GM21737 (cell line): Measurements from ENCODE around the gene HECTD2.
"Not testable (repeated sequence)": the region's sequence is repeated elsewhere in the genome, so short reads cannot be mapped to it uniquely, and the experiment has no call there.

Source experiments
- ATAC-seq: cut with Tn5 transposase; IDR thresholded peaks from one replicate; pipeline ENCODE4 v1.9.1; 2021; ENCODE audit warnings: mild to moderate bottlenecking, moderate library complexity; ENCODE audit not compliant: unreplicated experiment

The HECTD2 gene

DNA sequence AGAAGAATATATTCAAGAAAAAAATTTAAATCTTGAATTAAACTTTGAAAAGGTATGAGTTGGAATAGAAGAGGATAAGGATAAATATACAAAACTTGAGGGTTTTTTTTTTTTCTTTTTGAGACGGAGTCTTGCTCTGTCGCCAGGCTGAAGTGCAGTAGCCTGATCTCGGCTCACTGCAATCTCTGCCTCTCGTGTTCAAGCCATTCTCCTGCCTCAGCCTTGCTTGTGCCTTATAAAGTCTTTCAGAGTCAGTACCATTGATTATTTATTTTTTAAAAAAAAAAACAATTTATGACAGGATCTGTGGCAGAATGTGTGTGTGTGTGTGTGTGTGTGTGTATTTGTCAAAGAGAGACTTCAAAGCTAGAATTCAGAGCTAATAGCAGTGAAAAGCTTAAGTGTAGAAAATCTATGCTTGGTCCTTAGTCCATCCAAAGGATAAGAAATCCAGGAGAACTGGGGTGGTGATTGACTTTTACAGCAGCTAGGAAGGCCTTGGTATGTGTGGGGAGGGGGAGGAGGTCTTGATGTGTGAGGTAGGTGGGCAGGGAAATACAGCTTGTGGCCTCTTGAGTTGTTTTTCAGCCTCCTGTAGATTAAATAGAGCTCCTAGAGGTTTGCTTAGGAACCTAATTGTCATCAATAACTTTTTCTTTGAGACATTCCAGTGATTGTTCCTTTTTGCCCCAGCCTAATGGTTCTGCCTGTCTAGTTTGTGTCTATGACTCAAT lies 2.4 kb downstream of the HECTD2 start:
- no peak for ATAC-seq

DNA sequence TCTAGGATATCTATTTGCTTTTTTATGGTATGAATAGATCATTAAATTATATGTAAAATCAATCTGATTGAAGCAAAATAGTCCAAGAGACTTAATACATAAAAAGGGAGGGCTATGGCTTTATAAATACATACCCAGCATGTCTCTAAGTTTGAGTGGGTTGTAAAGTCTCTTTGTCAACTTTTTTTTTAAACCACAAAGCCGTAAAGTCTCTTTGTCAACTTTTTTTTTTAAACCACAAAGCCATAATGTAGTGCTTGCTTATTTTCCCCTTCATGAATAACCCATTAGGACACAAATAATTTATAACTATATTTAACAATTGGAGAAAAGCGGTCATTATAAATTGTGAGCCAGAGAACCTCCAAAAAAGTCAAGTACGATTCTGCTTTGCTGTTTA lies 5.7 kb downstream of the HECTD2 start:
- ATAC-seq, result no peak

DNA sequence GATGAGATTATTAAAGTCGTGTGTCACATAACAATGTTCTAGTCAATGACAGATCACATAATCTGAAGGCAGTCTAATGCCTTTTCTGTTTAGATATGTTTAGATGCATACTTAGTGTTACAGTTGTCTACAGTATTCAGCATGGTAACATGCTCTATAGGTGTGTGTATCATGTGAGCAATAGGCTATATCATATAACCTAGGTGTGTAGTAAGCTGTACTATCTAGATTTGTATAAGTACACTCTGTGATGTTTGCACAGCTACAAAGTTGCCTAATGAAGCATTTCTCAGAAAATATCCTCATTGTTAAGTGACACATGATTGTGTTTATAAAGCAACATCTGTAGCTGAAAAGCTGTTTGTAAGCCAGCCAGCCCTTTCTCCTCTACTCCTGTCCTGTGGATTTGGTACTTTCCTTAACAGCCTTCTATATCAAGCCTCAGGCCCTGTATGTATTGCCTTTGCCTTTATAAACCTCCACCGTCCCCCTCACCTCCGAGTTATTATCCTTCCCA lies 6.3 kb downstream of the HECTD2 start:
- ATAC-seq, result no peak

DNA sequence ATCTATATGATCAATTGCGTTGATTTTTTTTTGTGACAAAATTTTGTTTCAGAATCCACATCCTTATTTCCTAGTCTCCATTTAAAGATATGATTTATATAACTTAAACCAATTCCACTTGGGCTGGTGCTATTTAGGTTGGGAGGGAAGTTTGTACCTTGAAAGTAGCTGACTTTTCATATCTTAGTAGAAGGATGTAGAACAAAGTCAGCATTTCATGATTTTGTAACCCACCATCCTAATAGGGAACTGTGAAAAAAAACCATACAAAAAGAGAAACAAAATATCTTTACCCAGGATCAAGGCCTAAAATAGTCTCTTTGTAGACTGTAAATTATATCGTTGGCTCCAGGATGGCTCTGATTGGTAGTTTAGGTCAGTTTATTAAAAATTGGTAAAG lies 8.3 kb downstream of the HECTD2 start:
- ATAC-seq, result no peak

DNA sequence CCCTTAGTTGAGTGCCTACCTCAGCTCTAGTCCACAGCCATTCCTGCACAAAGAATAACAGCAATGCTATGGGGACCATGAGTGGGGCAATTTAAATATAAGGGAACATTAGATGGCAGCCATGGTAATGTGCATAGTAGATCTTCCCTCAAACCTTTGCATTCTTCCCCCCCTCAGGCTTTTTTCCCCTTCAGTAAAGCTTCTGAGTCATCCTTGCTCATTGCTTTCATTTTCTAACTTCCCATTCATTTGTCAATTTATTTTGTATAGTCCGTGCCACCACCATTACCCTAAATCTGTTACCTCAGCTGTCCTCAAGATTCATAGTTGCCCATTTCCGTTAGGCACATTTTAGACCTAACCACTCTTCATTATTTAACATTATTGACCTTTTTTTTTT lies 10.7 kb downstream of the HECTD2 start:
- ATAC-seq, result no peak

DNA sequence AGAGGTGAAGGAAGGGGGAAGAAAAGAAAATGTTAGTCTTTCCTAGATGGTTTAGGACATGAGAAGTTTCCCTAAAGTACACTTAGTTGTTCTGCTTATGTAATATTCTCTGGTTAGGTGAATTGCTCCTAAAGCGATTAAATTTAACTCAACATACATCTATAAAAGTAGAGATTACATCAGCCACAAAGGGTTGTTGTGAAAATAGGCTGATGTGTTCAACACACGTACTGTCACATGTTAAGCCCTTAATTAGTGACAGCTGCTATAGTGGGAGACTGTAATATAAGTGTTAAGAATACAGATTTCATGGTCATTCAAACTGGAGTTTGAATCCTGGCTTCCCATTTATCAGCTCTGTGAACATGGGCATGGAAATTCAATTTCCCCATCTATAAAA lies 12.8 kb downstream of the HECTD2 start:
- ATAC-seq, result no peak

DNA sequence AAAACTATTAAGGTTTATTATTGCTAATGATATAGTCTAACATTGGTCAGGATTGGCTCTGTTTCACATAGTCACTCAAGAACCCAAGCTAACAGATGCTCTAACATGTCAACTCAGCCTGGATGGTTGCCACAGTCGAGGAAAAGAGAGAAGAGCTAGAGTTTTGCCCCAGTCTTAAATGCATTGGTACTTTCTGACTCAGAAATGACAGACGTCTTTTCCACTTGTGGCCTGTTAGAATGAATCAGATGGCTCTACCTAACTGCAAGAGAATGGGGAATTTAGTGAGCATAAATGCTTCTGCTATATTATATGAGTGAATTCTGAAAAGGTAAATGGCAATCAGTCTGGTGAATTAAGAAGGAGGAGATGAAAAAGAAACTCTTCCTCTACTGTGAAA lies 13.9 kb downstream of the HECTD2 start:
- ATAC-seq, result no peak

DNA sequence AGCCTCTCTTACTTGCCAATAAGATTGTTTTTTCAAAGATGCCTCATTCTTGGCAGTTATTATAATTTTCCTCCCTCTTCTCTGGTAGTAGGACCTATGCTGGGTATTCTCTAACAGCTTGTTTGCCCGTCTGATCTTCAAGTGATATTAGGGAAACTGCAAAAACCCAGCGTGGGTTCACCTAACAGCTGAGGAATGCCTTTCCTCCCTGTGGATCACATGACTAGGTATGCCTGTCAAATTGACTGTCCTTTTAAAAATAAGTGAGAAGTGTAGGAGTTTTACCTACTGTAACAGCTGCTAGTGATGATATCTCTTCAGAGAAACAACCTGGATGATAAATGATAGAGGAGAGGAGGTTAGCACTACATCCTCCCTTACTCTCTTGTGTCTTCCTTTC lies 22.0 kb downstream of the HECTD2 start:
- no peak for ATAC-seq

DNA sequence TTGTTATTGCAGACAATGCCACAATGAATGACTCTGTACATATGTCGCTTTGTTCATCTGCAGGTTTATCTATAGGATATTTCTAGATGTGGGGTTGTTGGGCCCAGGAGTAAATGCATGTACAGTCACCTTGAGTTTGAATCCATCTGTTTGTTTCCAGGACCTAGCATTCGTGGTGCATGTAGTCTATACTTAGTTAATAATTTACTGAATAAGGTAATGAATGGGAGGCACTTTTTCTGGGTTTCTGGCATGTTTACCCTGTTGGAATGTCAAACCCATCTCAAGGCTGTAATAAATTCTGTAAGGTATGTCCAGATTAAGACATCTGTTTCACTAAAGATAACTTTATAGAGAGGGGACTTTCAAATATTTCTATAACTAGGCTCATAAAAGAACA lies 23.5 kb downstream of the HECTD2 start:
- ATAC-seq, result no peak

DNA sequence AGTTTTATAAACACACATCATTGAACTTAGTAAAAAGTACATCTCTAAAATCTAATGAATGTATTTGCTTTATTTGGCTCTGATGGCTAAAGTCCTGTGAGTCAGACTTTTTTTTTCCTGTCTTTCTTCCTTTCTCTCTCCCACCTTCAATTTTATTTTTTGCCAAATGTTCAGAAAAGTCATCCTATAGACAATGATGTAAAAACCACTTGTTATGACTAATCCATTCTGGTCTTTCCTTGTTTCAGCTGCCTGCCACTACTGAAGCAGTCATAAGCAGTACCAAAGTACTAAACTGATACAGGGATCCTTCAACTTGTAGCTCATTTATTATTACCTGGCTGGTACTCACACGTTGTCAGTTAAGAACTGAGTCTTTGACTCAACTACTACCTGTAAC lies 23.9 kb downstream of the HECTD2 start:
- no peak for ATAC-seq

DNA sequence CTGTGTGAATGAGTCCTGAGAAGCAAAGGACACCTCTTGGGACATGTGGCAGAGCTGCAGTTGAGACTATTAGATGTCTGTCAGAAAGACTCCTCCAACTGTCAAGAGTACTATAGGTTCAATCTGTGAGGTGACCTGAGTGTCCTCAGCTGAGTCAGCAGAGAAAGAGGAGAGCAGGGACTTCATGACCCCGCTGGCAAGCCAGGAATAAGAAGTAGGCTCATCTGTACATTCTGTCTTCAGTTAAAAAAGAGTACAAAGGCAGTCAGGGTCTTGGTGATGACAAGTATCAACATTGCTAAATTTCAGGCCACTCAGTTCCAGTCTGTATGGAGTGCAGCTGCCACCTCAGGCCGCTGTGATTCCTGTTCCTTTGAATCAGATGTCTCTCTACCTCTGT lies 25.1 kb downstream of the HECTD2 start:
- ATAC-seq, result no peak

DNA sequence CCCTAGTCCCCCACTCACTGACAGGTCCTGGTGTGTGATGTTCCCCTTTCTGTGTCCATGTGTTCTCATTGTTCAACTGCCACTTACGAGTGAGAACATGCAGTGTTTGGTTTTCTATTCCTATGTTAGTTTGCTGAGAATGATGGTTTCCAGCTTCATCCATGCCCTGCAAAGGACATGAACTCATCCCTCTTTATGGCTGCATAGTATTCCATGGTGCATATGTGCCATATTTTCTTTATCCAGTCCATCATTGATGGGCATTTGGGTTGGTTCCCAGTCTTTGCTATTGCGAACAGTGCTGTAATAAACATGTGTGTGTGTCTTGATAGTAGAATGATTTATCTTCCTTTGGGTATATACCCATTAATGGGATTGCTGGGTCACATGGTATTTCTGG lies 28.1 kb downstream of the HECTD2 start:
- ATAC-seq, result not testable (repeated sequence)

DNA sequence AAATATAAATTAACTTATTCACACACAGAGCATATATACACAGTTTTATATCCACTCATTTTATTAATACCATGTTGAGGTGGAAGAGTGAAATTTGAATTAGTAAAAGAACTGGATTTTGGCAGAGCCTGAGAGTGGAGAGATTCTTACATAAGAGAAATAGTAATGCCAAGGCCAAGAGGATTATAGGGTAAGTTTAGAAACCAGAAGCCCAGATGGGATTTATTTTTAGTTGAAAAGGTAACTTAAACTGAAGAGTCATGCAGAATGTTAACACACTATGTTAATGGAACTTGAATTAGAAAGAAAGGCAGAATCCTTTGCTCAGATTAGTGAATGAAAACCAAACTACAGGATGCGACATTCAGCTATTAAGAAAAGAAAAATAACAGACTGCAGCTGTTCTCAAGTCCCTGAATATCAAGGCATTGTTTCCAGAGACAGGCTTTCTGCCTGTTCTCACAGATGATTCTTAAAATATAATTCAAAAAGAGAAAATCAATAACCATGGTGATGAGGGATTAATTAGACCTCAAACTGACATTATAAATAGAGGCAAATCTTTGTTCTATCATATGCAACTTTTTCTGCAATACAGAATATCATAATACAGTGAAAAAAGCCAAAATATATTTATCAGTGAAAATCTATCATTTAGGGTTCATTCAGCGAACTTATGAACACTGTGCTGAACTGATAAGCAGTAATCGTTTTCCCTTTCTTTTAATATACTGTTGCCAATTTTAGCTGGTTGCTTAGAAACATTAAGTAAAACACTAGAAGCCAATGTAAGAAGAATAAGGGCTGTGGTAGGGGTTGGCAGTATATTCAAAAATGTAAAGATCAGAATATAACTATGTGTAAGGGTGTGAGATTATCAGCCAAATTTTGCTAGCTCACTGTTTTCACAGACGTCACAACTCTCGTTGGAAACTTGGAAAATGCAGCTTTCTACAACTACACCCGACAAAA lies 34.4 kb downstream of the HECTD2 start:
- ATAC-seq, result no peak

DNA sequence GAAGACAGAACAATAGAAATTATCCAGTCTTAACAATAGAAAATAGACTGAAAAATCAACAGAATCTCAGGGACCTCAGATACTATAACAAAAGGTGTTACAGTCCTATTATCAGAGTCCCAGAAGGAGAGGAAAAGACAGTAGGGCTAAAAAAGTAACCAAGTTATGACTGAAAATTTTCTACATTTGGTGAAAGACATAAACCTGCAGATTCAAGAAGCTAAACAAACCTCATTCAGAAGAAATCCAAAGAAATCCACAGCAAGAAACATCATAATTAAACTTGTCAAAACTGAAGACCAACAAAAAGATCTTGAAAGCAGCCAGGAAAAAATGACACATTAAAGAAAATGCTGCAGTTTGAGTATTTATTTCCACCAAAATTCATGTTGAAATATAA lies 41.9 kb downstream of the HECTD2 start:
- no peak for ATAC-seq

DNA sequence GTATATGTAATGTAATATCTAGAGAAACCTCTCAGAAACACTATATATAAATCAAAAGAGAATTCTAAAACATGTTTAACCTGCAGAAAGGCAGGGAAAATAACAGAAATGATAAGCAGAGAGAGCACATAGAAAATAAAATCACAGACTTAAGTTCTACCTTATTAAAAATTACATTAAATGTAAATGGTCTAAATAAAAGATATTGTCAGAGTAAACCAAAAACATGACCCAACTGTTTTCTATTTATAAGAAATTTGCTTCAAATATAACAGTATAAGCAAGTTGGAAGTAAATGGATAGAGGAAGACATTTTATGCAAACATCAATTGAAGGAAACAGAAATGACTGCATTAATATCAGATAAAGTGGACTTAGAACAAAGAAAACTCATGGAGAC lies 43.4 kb downstream of the HECTD2 start:
- no peak for ATAC-seq

DNA sequence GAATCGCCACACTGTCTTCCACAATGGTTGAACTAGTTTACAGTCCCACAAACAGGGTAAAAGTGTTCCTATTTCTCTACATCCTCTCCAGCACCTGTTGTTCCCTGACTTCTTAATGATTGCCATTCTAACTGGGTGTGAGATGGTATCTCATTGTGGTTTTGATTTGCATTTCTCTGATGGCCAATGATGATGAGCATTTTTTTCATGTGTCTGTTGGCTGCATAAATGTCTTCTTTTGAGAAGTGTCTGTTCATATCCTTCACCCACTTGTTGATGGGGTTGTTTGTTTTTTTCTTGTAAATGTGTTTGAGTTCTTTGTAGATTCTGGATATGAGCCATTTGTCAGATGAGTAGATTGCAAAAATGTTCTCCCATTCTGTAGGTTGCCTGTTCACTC lies 45.0 kb downstream of the HECTD2 start:
- ATAC-seq, result not testable (repeated sequence)

DNA sequence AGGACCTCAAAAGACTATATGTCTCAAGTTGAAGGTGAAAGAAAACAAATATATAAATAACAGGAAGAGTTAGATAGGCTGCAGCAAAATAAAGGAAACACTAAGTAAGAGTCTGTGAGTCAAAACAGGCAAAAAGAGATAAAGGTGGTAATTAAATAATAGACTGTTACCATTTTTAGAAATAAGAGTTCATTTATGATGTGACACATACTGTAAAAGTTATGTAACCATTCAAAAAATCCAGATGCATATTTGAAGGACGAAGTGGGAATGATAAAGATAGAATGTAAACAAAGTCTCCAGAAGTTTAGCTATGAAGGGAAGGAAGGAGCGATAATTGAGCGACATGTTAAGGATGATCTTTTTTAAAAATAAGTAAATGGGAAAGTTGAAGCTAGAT lies 50.5 kb downstream of the HECTD2 start:
- no peak for ATAC-seq

DNA sequence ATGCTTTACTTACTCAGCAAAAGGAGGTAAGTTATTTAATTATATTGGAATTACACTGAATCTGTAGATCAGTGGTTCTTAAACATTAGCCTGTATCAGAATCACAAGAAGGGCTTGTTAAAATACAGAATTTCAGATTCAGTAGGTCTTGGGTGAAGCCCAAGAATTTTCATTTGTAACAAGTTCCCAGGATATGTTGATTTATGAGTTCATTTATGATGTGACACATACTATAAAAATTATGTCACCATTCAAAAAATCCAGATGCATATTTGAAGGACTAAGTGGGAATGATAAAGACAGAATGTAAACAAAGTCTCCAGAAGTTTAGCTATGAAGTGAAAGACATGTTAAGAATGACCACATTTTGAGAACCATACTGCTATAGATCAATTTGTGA lies 52.3 kb downstream of the HECTD2 start:
- ATAC-seq, result no peak

DNA sequence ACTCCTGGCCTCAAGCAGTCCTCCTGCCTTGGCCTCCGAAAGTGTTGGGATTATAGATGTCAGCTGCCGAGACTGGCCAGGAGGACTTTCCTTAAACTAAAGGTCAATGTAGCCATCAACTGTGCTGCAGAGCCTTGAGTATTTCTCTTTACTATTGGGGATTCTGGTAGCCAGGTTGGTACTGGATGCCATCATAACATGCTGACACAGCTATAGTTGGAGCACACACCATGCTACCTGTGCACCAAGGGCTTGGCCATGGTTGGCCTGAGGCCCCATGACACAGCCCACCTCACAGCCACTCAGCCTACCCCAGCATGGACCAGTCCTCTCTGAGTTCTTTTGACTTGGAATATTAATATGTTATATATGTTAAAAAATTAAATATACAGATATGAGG lies 54.4 kb downstream of the HECTD2 start:
- no peak for ATAC-seq

DNA sequence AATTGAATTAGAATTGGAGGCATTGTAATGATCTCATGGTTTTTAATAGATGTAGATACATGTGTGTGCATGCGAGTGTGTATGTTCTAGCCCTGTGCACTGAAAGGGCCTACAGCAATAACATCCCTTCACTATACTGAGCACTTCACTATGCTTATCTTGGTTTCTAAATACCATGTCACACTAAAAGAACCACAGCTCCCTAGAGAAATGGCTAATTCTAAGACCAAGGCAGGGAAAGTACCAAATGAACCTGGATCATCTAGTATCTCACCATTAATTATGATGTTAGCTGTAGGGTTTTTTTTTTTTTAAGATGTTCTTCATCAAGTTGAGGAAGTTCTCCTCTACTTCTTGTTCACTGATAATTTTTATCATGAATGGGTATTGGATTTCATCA lies 55.1 kb downstream of the HECTD2 start:
- ATAC-seq, result no peak

DNA sequence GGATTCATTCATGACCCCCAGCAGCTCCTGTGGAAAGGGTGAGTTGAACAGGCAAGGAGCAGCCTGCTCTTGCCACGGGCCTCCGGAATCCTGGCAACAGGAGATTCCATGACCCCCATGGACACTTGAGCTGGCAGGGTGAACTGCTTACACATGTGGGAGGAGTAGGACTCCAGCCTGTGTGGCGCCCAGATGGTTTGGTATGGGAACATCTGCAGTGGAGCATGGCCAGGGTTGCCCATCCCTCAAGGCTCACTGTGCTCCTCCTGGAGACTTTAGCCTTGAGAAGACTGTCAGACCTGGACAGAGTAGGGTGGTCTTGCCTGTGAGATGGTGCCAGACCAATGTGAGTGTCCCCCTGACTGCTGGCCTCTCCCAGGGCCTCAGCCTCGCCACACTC lies 57.0 kb downstream of the HECTD2 start:
- ATAC-seq, result no peak

DNA sequence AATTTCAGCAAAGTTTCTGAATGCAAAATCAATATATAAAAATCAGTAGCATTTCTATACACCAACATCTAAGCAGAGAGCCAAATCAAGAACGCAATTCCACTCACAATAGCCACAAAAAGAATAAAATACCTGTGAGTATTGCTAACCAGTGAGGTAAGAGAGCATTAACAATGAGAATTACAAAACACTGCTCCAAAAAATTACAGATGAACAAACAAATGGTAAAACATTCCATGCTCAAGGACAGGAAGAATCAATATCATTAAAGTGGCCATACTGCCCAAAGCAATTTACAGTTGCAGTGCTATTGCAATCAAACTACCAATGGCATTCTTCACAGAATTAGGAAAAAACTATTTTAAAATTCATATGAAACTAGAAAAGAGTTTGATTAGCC lies 61.5 kb downstream of the HECTD2 start:
- no peak for ATAC-seq
